ENCODE results near the gene EYS.

- TF ChIP-seq POLR2A (IDR thresholded peaks at IDR 0.05) (no peak), CTCF (IDR thresholded peaks at IDR 0.05) (no peak), POLR2AphosphoS5 (IDR thresholded peaks at IDR 0.05) (no peak), EP300 (IDR thresholded peaks at IDR 0.05) (no peak)
These were observed 977.5 kb downstream of the EYS start for GRCh38 chr6:64729522-64729921.
